GM06990 (cell line): ENCODE measurements around the gene ZDHHC14.

Experiments used
- DNase-seq: peaks from one replicate; pipeline ENCODE4 v3.0.0-alpha.2; 2011; ENCODE audit not compliant: insufficient read length; ENCODE audit errors: extremely low read depth
- H3K27me3 ChIP-seq: replicated peaks from 2 replicates; pipeline ENCODE4 v1.6.0; 2011; ENCODE audit warnings: low read length; ENCODE audit not compliant: control insufficient read depth, insufficient read depth
- H3K36me3 ChIP-seq: 2 replicates; pipeline ENCODE4 v1.5.1; 2011; ENCODE audit warnings: low read length; ENCODE audit not compliant: control insufficient read depth, insufficient read depth
- H3K4me3 ChIP-seq: replicated peaks from 2 replicates; pipeline ENCODE4 v1.5.1; 2011; ENCODE audit warnings: low read depth, mild to moderate bottlenecking, control low read depth, low read length
- TF ChIP-seq, protein P1 (sequence below): IDR thresholded peaks from 2 replicates; pipeline ENCODE4 v1.5.1; 2011; ENCODE audit warnings: low read length, control low read depth, mild to moderate bottlenecking, inconsistent platforms; ENCODE audit not compliant: insufficient read depth, poor library complexity, severe bottlenecking

ZDHHC14 gene

DNA sequence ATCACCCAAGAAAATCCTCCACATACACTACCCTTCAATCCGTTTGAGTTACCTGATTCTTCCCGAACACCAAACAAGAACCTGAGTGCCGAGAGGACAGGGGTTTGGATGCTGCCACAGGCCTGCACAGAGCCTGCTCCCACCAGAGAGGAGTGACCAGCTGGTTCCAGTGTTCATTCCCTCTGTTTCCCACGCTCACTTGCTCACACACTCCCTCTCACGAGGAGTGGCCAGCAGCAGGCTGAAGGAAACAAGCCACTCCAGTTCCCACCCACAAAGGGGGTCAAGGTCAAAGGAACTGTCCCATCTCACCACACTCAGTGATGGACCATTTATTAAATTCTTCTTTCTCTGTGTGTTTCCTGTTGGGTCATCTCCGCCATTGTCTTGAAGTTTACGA lies 344.8 kb downstream of the ZDHHC14 start:
- no peak for DNase-seq
- TF ChIP-seq, protein P1, sequence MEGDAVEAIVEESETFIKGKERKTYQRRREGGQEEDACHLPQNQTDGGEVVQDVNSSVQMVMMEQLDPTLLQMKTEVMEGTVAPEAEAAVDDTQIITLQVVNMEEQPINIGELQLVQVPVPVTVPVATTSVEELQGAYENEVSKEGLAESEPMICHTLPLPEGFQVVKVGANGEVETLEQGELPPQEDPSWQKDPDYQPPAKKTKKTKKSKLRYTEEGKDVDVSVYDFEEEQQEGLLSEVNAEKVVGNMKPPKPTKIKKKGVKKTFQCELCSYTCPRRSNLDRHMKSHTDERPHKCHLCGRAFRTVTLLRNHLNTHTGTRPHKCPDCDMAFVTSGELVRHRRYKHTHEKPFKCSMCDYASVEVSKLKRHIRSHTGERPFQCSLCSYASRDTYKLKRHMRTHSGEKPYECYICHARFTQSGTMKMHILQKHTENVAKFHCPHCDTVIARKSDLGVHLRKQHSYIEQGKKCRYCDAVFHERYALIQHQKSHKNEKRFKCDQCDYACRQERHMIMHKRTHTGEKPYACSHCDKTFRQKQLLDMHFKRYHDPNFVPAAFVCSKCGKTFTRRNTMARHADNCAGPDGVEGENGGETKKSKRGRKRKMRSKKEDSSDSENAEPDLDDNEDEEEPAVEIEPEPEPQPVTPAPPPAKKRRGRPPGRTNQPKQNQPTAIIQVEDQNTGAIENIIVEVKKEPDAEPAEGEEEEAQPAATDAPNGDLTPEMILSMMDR: no peak
- Histone ChIP-seq H3K4me3 (no peak overlapping the region), H3K36me3 (no peaks in the 10 kb centered on the region), H3K27me3 (peaks cover 3% of the 10 kb centered on the region)

DNA sequence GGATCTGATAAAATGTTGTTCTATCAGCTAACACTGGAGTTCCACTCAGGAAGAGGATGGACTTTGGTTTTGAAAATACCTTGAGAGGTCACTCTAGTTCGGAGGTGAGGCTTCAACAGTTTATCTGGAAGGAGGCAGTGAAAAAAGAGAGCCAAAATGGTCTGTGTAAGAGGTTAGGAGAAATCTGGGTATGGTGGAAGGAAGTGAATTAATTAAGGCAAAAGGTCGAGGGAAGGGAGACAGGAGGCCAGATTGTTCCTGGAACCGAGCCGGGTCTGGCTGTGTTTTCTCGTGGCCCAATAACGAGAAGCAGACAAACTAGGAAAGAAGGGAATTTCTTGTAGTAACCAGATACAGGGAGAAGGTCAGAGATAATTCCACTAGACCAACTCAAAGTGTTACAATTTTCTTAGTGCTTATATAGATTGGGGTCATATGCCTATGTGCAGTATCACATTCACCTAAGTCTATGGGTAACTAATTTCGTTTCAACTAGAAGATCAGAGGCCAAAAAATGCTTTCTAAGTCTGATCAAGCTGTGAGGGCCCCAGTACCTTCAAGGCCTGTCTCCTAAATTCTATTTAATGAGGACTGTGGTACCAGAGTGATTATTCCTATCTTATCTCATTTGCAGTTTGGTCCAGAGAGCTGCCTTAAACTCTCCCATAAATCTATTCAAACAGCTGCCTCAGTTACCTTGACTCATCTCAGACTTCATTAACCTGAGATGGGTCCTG lies 346.1 kb downstream of the ZDHHC14 start:
- TF ChIP-seq, protein P1: no peak
- DNase-seq: no peak
- Histone ChIP-seq H3K36me3 (no peaks in the 10 kb centered on the region), H3K4me3 (no peak overlapping the region), H3K27me3 (peaks cover 3% of the 10 kb centered on the region)
